WTC11 (cell line): ENCODE measurements around the gene UCN.
"Not testable (repeated sequence)": the region's sequence is repeated elsewhere in the genome, so short reads cannot be mapped to it uniquely, and the experiment has no call there.

Experiments used
- ATF2 ChIP-seq: sonication (generic); formaldehyde crosslinking; IDR thresholded peaks from 2 replicates; pipeline ENCODE4 v1.8.1; 2022; ENCODE audit warnings: low read depth, missing genetic modification reagents, borderline replicate concordance
- CBFB ChIP-seq: sonication (generic); formaldehyde crosslinking; IDR thresholded peaks from 2 replicates; pipeline ENCODE4 v1.8.1; 2022; ENCODE audit warnings: mild to moderate bottlenecking, low read depth, missing genetic modification reagents
- CTCF ChIP-seq: fragments of 200-600 bp; IDR thresholded peaks from 2 replicates; pipeline ENCODE4 v1.8.0; 2022; ENCODE audit warnings: antibody characterized with exemption
- FOXP4 ChIP-seq: sonication (generic); formaldehyde crosslinking; IDR thresholded peaks from 2 replicates; pipeline ENCODE4 v1.8.0; 2022; ENCODE audit warnings: mild to moderate bottlenecking, missing genetic modification reagents
- MLX ChIP-seq: sonication (generic); formaldehyde crosslinking; IDR thresholded peaks from 2 replicates; pipeline ENCODE4 v1.8.1; 2023; ENCODE audit warnings: mild to moderate bottlenecking, missing genetic modification reagents, moderate library complexity
- PREB ChIP-seq: sonication (generic); formaldehyde crosslinking; IDR thresholded peaks from 2 replicates; pipeline ENCODE4 v1.8.1; 2022; ENCODE audit warnings: mild to moderate bottlenecking, missing genetic modification reagents, moderate library complexity, borderline replicate concordance
- ZNF232 ChIP-seq: sonication (generic); formaldehyde crosslinking; IDR thresholded peaks from 2 replicates; pipeline ENCODE4 v1.8.0; 2022; ENCODE audit warnings: mild to moderate bottlenecking, missing genetic modification reagents

GRCh38 chr2:27300606-27301005 lies 7.6 kb downstream of the UCN start:
- TF ChIP-seq ATF2 (CRISPR knock-in tag); CTCF; ZNF232 (CRISPR knock-in tag); CBFB (CRISPR knock-in tag); MLX; PREB (CRISPR knock-in tag); FOXP4 (CRISPR knock-in tag): not testable (repeated sequence)
